Gastroesophageal sphincter (tissue), 4 donors: Measurements from ENCODE around the gene FBLIM1. TPM values are rescaled to one million over a fixed set of nuclear protein-coding genes. Genes with fewer than 3 reads are reported as not detected.

Experiments
- ATAC-seq: fragments of 150-250 bp; one replicate; pipeline ENCODE4 v1.9.1; 2016; ENCODE audit warnings: mild to moderate bottlenecking, moderate library complexity
- H3K27ac ChIP-seq, 4 donors: fragments of 200-600 bp; sonication (generic) in 3 of 4; 1 replicate in 3 of 4; 2 replicates in 1 of 4; pipeline ENCODE4 v1.5.1; 2016 to 2019
- H3K27me3 ChIP-seq: fragments of 200-600 bp; sonication (generic); one replicate; pipeline ENCODE4 v1.5.1; 2019
- H3K36me3 ChIP-seq, 2 donors: fragments of 200-600 bp; sonication (generic); one replicate each; pipeline ENCODE4 v1.5.1; 2019; ENCODE audit warnings: control low read depth in 1 of 2
- H3K4me1 ChIP-seq, 3 donors: fragments of 200-600 bp; sonication (generic); 1 replicate in 2 of 3; 2 replicates in 1 of 3; pipeline ENCODE4 v1.5.1; 2016 to 2019; ENCODE audit warnings: control low read depth in 2 of 3
- H3K4me3 ChIP-seq, 2 donors: fragments of 200-600 bp; sonication (generic); one replicate each; pipeline ENCODE4 v1.5.1; 2019; ENCODE audit warnings: mild to moderate bottlenecking in 1 of 2, moderate library complexity in 1 of 2
- H3K9me3 ChIP-seq, 3 donors: fragments of 200-600 bp; sonication (generic); one replicate each; pipeline ENCODE4 v1.5.1; 2017 to 2019; ENCODE audit warnings: control low read depth in 2 of 3
- EP300 ChIP-seq: sonication (generic); formaldehyde crosslinking; IDR thresholded peaks from one replicate; pipeline ENCODE4 v1.6.1; 2017; ENCODE audit warnings: antibody characterized with exemption, mild to moderate bottlenecking
- POLR2A ChIP-seq, 2 donors: fragments of 450-650 bp; IDR thresholded peaks; one replicate each; pipeline ENCODE4 v1.6.1; 2017; ENCODE audit warnings: antibody characterized with exemption in 2 of 2, mild to moderate bottlenecking in 2 of 2, moderate library complexity in 1 of 2
- POLR2AphosphoS5 ChIP-seq: sonication (generic); formaldehyde crosslinking; IDR thresholded peaks from one replicate; pipeline ENCODE4 v1.6.1; 2017; ENCODE audit warnings: antibody characterized with exemption
- WGBS, 2 donors: methylation state at CpG; one replicate each; pipeline ENCODE4 v1.1.5; 2018; ENCODE audit warnings: low coverage in 1 of 2; 5-methylcytosine and 5-hydroxymethylcytosine counted together
- total RNA-seq, 4 donors: library from RNA; depleted of rRNA; stranded (reverse); fragments of >200 nt; gene quantifications; one replicate each; pipeline ENCODE4 v1.1.0, GENCODE V29; 2016
- TF ChIP-seq, protein P1 (sequence below), 4 experiments: fragments of 200-600 bp in 2 of 4; fragments of 450-650 bp in 2 of 4; sonication (generic) in 1 of 4; IDR thresholded peaks; one replicate each; pipeline ENCODE4 v1.5.1; 2017 to 2019; ENCODE audit warnings: antibody characterized with exemption in 4 of 4, mild to moderate bottlenecking in 2 of 4, moderate library complexity in 2 of 4

FBLIM1 gene
- total RNA-seq, 4 donors from 2014 or later = 40.4 to 106 (median 47.0) TPM

DNA sequence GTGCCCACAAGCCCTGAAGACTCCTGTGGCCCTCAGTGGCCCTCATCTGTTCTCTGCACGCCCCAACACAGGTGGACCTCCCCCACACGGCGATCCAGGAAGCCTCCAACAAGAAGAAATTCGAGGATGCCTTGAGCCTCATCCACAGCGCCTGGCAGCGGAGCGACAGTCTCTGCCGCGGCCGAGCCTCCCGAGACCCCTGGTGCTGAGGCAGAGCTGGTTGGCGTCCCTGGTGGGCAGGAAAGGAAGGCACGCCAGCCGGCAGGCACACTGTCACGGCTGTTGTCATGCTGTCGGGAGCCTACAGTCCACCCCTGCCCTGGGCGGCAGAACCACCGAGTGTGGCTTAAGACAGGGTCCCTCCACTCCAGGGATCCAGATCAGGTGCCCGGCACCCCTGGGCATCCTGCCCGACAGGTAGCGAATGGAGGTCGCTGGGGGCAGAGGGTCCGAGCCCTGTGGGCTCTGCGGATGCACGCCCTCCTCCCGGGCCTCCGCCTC is 24.8 kb upstream of the FBLIM1 start:
- H3K27ac ChIP-seq = no peak overlapping the region
- H3K9me3 ChIP-seq = no peaks in the 10 kb centered on the region
- H3K4me1 ChIP-seq = peaks cover 0 to 22% (median 9%) of the 10 kb centered on the region in 3 donors
- H3K4me3 ChIP-seq = no peak overlapping the region
- 62 to 90% methylated on average over 2 to 4 of the region's 27 CpGs for WGBS, 2 donors
- peaks cover 0 to 66% of the 10 kb centered on the region in 2 donors for H3K36me3 ChIP-seq
- H3K27me3 ChIP-seq = no peaks in the 10 kb centered on the region
- no peak for TF ChIP-seq EP300
- no peak for TF ChIP-seq POLR2A (IDR thresholded peaks at IDR 0.05)
- no peak for TF ChIP-seq POLR2AphosphoS5
- TF ChIP-seq, protein P1, sequence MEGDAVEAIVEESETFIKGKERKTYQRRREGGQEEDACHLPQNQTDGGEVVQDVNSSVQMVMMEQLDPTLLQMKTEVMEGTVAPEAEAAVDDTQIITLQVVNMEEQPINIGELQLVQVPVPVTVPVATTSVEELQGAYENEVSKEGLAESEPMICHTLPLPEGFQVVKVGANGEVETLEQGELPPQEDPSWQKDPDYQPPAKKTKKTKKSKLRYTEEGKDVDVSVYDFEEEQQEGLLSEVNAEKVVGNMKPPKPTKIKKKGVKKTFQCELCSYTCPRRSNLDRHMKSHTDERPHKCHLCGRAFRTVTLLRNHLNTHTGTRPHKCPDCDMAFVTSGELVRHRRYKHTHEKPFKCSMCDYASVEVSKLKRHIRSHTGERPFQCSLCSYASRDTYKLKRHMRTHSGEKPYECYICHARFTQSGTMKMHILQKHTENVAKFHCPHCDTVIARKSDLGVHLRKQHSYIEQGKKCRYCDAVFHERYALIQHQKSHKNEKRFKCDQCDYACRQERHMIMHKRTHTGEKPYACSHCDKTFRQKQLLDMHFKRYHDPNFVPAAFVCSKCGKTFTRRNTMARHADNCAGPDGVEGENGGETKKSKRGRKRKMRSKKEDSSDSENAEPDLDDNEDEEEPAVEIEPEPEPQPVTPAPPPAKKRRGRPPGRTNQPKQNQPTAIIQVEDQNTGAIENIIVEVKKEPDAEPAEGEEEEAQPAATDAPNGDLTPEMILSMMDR (IDR thresholded peaks at IDR 0.05) = no peak
- ATAC-seq = no peak

DNA sequence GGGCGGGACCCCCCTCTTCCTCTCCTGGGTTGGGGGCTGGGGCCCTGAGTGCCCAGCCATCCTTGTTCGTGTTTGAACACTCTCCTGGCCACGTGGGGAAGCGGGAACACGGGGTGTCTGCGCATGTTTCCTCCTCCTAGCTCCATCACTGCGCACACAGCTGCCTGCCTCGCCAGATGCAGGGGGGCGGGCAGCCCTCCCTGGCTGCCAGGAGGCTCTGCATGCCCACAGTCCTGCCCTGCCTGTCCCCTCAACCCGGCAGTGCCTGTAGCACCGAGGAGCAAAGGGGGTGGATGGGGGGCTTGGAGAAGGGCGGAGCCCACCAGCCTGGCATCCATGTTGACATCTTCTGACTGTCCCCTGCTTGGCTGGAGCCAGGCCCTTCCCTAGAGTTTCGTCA is 24.3 kb upstream of the FBLIM1 start:
- Histone ChIP-seq H3K9me3 (no peaks in the 10 kb centered on the region), H3K27me3 (no peaks in the 10 kb centered on the region), H3K27ac (no peak overlapping the region), H3K4me1 (peaks cover 0 to 22% (median 9%) of the 10 kb centered on the region in 3 donors), H3K4me3 (no peak overlapping the region), H3K36me3 (peaks cover 0 to 60% of the 10 kb centered on the region in 2 donors)
- WGBS, 2 donors = 67% methylated on average over 1 of the region's 13 CpGs; no CpG with 5 or more reads in 1 of the 2 donors
- TF ChIP-seq EP300 = no peak
- TF ChIP-seq POLR2AphosphoS5 = no peak
- TF ChIP-seq POLR2A (IDR thresholded peaks at IDR 0.05) = no peak
- TF ChIP-seq, protein P1 (IDR thresholded peaks at IDR 0.05) = no peak
- ATAC-seq = no peak

DNA sequence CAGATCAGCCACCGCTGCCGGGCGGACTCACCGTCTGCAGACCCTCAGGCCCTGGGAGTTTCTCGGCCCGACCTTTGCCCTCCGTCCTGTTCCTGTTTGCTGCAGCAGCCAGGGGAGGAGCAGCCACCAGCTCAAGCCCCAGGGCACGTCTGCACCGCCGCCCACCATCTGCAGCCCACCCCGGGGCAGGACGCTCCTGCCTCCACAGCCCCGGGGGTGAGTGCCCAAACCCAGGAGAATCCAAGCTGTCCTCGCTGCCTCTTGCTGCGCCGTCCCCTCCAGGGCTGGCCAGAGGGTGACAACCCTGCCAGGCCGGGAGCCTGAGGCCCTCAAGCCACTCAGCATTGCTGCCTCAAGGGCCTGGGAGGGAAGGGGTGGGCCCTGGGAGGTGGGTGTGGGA is 23.7 kb upstream of the FBLIM1 start:
- Histone ChIP-seq H3K4me1 (peaks cover 0 to 22% (median 9%) of the 10 kb centered on the region in 3 donors), H3K27me3 (no peaks in the 10 kb centered on the region), H3K36me3 (peaks cover 0 to 54% of the 10 kb centered on the region in 2 donors), H3K4me3 (no peak overlapping the region), H3K9me3 (no peaks in the 10 kb centered on the region), H3K27ac (peak overlapping the region in 1 of 4 donors; percentile 21)
- ATAC-seq = no peak
- no peak for TF ChIP-seq POLR2A (IDR thresholded peaks at IDR 0.05)
- no peak for TF ChIP-seq EP300
- TF ChIP-seq POLR2AphosphoS5 = no peak
- TF ChIP-seq, protein P1 (IDR thresholded peaks at IDR 0.05) = no peak
- WGBS, 2 donors = no CpG with 5 or more reads among the region's 17 CpGs

DNA sequence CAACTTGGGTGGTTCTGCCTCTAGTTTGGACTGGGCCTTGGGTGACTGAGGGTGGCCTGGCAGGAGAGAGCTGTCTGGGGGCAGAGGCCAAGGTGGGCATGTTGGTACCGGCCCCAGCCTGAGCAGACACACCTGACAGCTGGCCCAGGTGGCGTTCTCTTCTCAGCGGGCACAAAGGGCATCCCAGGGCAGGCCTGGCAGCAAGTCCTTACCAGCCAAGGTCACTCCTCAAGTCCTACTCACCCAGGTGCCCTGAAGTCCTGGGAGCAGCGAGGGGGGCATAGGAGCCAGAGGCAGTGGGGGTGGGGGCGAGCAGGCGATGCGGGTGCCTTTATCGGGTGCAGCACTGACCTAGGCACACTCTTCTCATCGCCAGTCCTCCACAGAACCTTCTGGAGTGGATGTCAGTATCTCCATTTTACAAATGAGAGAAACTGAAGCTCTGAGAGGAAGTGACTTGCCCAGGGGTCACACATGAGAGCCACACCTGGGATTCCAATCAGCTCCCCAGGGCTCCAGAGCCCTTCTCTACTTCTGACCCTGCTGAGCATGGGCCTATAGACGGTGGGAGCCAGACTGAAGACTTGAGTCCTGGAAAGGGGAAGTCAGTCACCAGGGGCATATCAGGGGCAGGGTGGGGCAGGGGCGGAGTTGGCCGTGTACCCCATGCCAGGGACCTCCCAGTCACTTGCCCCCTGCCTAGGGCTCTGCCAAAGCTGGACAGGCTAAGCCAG is 23.1 kb upstream of the FBLIM1 start:
- ATAC-seq = peak; percentile 4
- Histone ChIP-seq H3K36me3 (peaks cover 0 to 49% of the 10 kb centered on the region in 2 donors), H3K27ac (peak overlapping the region in 3 of 4 donors; percentile 21 to 68 (median 39)), H3K4me3 (no peak overlapping the region), H3K9me3 (no peaks in the 10 kb centered on the region), H3K4me1 (peaks cover 0 to 22% (median 9%) of the 10 kb centered on the region in 3 donors), H3K27me3 (no peaks in the 10 kb centered on the region)
- TF ChIP-seq POLR2A (IDR thresholded peaks at IDR 0.05) (no peak), POLR2AphosphoS5 (no peak), EP300 (no peak)
- TF ChIP-seq, protein P1 (IDR thresholded peaks at IDR 0.05) = no peak
- 91% methylated on average over 4 of the region's 12 CpGs; no CpG with 5 or more reads in 1 of the 2 donors for WGBS, 2 donors
